ENCODE measurements around the gene SMYD2. TPM values are rescaled to one million over a fixed set of nuclear protein-coding genes. Genes with fewer than 3 reads are reported as not detected.

The SMYD2 gene
- total RNA-seq, 2 experiments from 2014 or later = 20.8 to 26.5 TPM

DNA sequence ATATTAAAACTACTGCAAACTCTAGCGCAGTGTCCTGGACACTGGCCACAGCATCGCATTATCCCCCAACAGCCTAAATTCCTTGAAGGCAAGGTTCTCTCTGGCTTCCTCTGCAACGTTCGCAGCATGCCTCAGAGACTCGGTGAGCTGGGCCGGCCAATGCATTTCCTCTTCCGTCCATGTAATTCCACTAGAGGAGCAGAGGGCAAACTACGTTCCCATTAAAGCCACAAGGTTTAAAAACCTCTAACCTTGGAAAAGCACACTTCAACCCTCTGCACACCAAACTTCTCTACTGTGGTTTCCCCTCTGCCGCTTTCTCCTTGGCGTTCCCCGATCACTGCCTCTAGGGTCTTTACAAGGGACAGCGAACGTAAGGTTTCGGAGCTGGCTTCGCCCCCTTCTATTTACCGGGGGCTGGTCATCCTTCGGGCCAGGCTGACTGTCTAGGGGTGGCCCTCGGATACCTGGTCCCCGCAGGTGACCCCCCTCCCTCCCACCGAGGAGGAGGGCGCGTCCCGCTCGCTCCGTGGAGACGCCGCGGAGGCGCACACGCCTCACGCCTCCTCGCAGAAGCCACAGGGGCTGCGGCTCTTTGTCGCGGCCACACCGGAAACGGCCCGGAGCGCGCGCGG lies 456 bp upstream of the SMYD2 start:
- Histone ChIP-seq H3K9me3 (ENCODE audit: low read length) (no peaks in the 10 kb centered on the region), H2AFZ (ENCODE audit: low read length) (peak overlapping the region; percentile 80), H3K4me2 (ENCODE audit: low read length) (peak overlapping the region; percentile 85), H3K36me3 (ENCODE audit: insufficient read depth, low read length) (no peaks in the 10 kb centered on the region), H3K27ac (ENCODE audit: low read depth, low read length, poor library complexity, severe bottlenecking) (peak overlapping the region; percentile 14), H3K79me2 (ENCODE audit: insufficient read depth, low read depth, low read length) (peaks cover 15% of the 10 kb centered on the region; the same call in 1 of the 2 replicates), H4K20me1 (ENCODE audit: insufficient read depth, low read length) (0 out of 2 replicates have a peak, but pooled peaks cover 3% of the 10 kb centered on the region), H3K4me1 (ENCODE audit: insufficient read depth, low read length, poor library complexity, severe bottlenecking) (peaks cover 21% of the 10 kb centered on the region), H3K9me2 (ENCODE audit: insufficient read depth, low read length) (no peaks in the 10 kb centered on the region), H3K4me3 (ENCODE audit: low read depth, low read length, poor library complexity, severe bottlenecking) (peak overlapping the region; percentile 72)
- ChIA-PET CTCF (ENCODE audit: unreplicated experiment) (no interaction called here), POLR2A (interaction anchor here (0.6 kb wide), 1 partner anchor 658 kb away, joined by 3 read pairs; no protein-coding TSS in a partner anchor)
- TF ChIP-seq CTCF (conservative IDR thresholded peaks at IDR 0.05; ENCODE audit: low read length) (no peak), EZH2phosphoT487 (IDR thresholded peaks at IDR 0.05; ENCODE audit: borderline replicate concordance, low read depth, low read length) (no peak)
- BruUV-seq (replicated peaks) = no TSS peak
- DNase-seq (ENCODE audit: low spot score) = peak; percentile 44
- intact Hi-C loops (cut with micrococcal nuclease; ENCODE audit: unreplicated experiment) = loop anchor here (5.0 kb wide), 2 partner anchors 47 to 322 kb away; partner anchors contain the start of gene CENPF

GRCh38 chr1:214281720-214282629 lies 1.0 kb downstream of the SMYD2 start:
- DNase-seq (ENCODE audit: low spot score) = peak; percentile 18
- Histone ChIP-seq H3K79me2 (ENCODE audit: insufficient read depth, low read depth, low read length) (peaks cover 15% of the 10 kb centered on the region; the same call in 1 of the 2 replicates), H3K9me3 (ENCODE audit: low read length) (no peaks in the 10 kb centered on the region), H3K4me3 (ENCODE audit: low read depth, low read length, poor library complexity, severe bottlenecking) (peak overlapping the region; percentile 72), H3K9me2 (ENCODE audit: insufficient read depth, low read length) (no peaks in the 10 kb centered on the region), H2AFZ (ENCODE audit: low read length) (peak overlapping the region; percentile 90), H3K27ac (ENCODE audit: low read depth, low read length, poor library complexity, severe bottlenecking) (peak overlapping the region; percentile 73), H3K4me2 (ENCODE audit: low read length) (peak overlapping the region; percentile 83), H3K4me1 (ENCODE audit: insufficient read depth, low read length, poor library complexity, severe bottlenecking) (peaks cover 21% of the 10 kb centered on the region), H4K20me1 (ENCODE audit: insufficient read depth, low read length) (0 out of 2 replicates have a peak, but pooled peaks cover 3% of the 10 kb centered on the region), H3K36me3 (ENCODE audit: insufficient read depth, low read length) (no peaks in the 10 kb centered on the region)
- BruUV-seq (replicated peaks) = TSS peak; percentile 60
- intact Hi-C loops (cut with micrococcal nuclease; ENCODE audit: unreplicated experiment) = loop anchor here (5.0 kb wide), 2 partner anchors 45 to 320 kb away; partner anchors contain the start of gene CENPF
- TF ChIP-seq CTCF (conservative IDR thresholded peaks at IDR 0.05; ENCODE audit: low read length) = no peak
- no peak for TF ChIP-seq EZH2phosphoT487 (IDR thresholded peaks at IDR 0.05; ENCODE audit: borderline replicate concordance, low read depth, low read length)
- ChIA-PET POLR2A (interaction anchor here (0.6 to 0.7 kb wide), 2 partner anchors 23 to 344 kb away, joined by 3 read pairs; no protein-coding TSS in a partner anchor), CTCF (ENCODE audit: unreplicated experiment) (no interaction called here)

Data from OCI-LY7 (cell line).